Prostate gland (tissue), 2 donors: ENCODE measurements around the gene ESR2. TPM values are rescaled to one million over a fixed set of nuclear protein-coding genes. Genes with fewer than 3 reads are reported as not detected.

Experiments
- DNase-seq: peaks from one replicate; pipeline ENCODE4 v3.0.0-alpha.2; 2019; ENCODE audit warnings: low spot score
- H3K27ac ChIP-seq, 2 donors: fragments of 200-600 bp; sonication (generic); 2 replicates each; pipeline ENCODE4 v1.5.1; 2017 to 2019
- H3K27me3 ChIP-seq: fragments of 200-600 bp; sonication (generic); replicated peaks from 2 replicates; pipeline ENCODE4 v1.5.1; 2019; ENCODE audit not compliant: insufficient read depth
- H3K36me3 ChIP-seq, 2 donors: fragments of 200-600 bp; sonication (generic); 1 replicate in 1 of 2; 2 replicates in 1 of 2; pipeline versions ENCODE4 v1.5.1 to v1.8.1; 2017 to 2019
- H3K4me1 ChIP-seq: fragments of 200-600 bp; sonication (generic); replicated peaks from 2 replicates; pipeline ENCODE4 v1.5.1; 2019
- H3K4me3 ChIP-seq, 2 donors: fragments of 200-600 bp; sonication (generic); 2 replicates each; pipeline ENCODE4 v1.5.1; 2017 to 2019
- H3K9me3 ChIP-seq: fragments of 200-600 bp; sonication (generic); 2 replicates; pipeline ENCODE4 v1.5.1; 2017
- CTCF ChIP-seq, 4 experiments: fragments of 200-600 bp in 2 of 4; fragments of 450-650 bp in 2 of 4; sonication (generic) in 2 of 4; IDR thresholded peaks; 1 replicate in 3 of 4; 2 replicates in 1 of 4; pipeline ENCODE4 v1.5.1; 2016 to 2019; ENCODE audit warnings: antibody characterized with exemption in 4 of 4, mild to moderate bottlenecking in 2 of 4, moderate library complexity in 2 of 4
- POLR2A ChIP-seq: fragments of 450-650 bp; IDR thresholded peaks from one replicate; pipeline ENCODE4 v1.6.1; 2016; ENCODE audit warnings: antibody characterized with exemption, mild to moderate bottlenecking
- POLR2AphosphoS5 ChIP-seq: sonication (generic); formaldehyde crosslinking; IDR thresholded peaks from one replicate; pipeline ENCODE4 v1.6.1; 2017; ENCODE audit warnings: antibody characterized with exemption
- WGBS: methylation state at CpG from one replicate; pipeline ENCODE4 v1.1.5; 2018; 5-methylcytosine and 5-hydroxymethylcytosine counted together
- intact Hi-C: fragments of 100-400 bp; cut with DNase I; formaldehyde crosslinking; loops from one replicate; pipeline ENCODE4 v1.14.2; 2022
- total RNA-seq, 2 donors: library from RNA; depleted of rRNA; stranded (reverse); fragments of >200 nt; gene quantifications; one replicate each; pipeline ENCODE4 v1.1.0, GENCODE V29; 2016

The ESR2 gene
- total RNA-seq, 2 donors from 2014 or later: 0.68 to 21.4 TPM

- TF ChIP-seq POLR2A: no peak
- TF ChIP-seq CTCF (IDR thresholded peaks at IDR 0.05): no peak
- Histone ChIP-seq H3K36me3 (no peaks in the 10 kb centered on the region), H3K27me3 (no peaks in the 10 kb centered on the region), H3K27ac (no peak overlapping the region), H3K4me1 (no peaks in the 10 kb centered on the region), H3K4me3 (no peak overlapping the region), H3K9me3 (no peaks in the 10 kb centered on the region)
- 59% methylated on average over 2 of the region's 2 CpGs for WGBS
- no peak for DNase-seq
- intact Hi-C loops: no loop called here
These were observed 27.9 kb downstream of the ESR2 start for GRCh38 chr14:64266239-64266638.

GRCh38 chr14:64265222-64265621 is 28.9 kb downstream of the ESR2 start:
- Histone ChIP-seq H3K9me3 (no peaks in the 10 kb centered on the region), H3K36me3 (no peaks in the 10 kb centered on the region), H3K27ac (no peak overlapping the region), H3K27me3 (no peaks in the 10 kb centered on the region), H3K4me1 (no peaks in the 10 kb centered on the region), H3K4me3 (no peak overlapping the region)
- WGBS: 96% methylated on average over 1 of the region's 1 CpG
- TF ChIP-seq POLR2AphosphoS5: no peak
- TF ChIP-seq CTCF (IDR thresholded peaks at IDR 0.05): no peak
- TF ChIP-seq POLR2A: no peak
- intact Hi-C loops: no loop called here
- no peak for DNase-seq

GRCh38 chr14:64260418-64260817 is 33.8 kb downstream of the ESR2 start:
- TF ChIP-seq POLR2A (no peak), CTCF (IDR thresholded peaks at IDR 0.05) (no peak), POLR2AphosphoS5 (no peak)
- H3K27ac ChIP-seq: no peak overlapping the region
- no peak overlapping the region for H3K4me3 ChIP-seq
- no peaks in the 10 kb centered on the region for H3K4me1 ChIP-seq
- intact Hi-C loops: no loop called here
- H3K27me3 ChIP-seq: no peaks in the 10 kb centered on the region
- no peaks in the 10 kb centered on the region for H3K9me3 ChIP-seq
- H3K36me3 ChIP-seq: no peaks in the 10 kb centered on the region
- WGBS: 96% methylated on average over 21 of the region's 21 CpGs
- DNase-seq: no peak

GRCh38 chr14:64255756-64256155 is 38.4 kb downstream of the ESR2 start:
- intact Hi-C loops: no loop called here
- no peaks in the 10 kb centered on the region for H3K36me3 ChIP-seq
- no peak overlapping the region for H3K27ac ChIP-seq
- TF ChIP-seq POLR2A (no peak), POLR2AphosphoS5 (no peak), CTCF (IDR thresholded peaks at IDR 0.05) (no peak)
- DNase-seq: no peak
- H3K9me3 ChIP-seq: no peaks in the 10 kb centered on the region
- H3K27me3 ChIP-seq: no peaks in the 10 kb centered on the region
- 100% methylated on average over 1 of the region's 1 CpG for WGBS
- H3K4me1 ChIP-seq: no peaks in the 10 kb centered on the region
- no peak overlapping the region for H3K4me3 ChIP-seq

GRCh38 chr14:64253672-64254071 is 40.5 kb downstream of the ESR2 start:
- Histone ChIP-seq H3K27ac (no peak overlapping the region), H3K4me1 (no peaks in the 10 kb centered on the region), H3K27me3 (no peaks in the 10 kb centered on the region), H3K4me3 (no peak overlapping the region), H3K9me3 (no peaks in the 10 kb centered on the region), H3K36me3 (no peaks in the 10 kb centered on the region)
- intact Hi-C loops: no loop called here
- TF ChIP-seq POLR2A (no peak), POLR2AphosphoS5 (no peak), CTCF (IDR thresholded peaks at IDR 0.05) (no peak)
- no peak for DNase-seq
- WGBS: 70% methylated on average over 3 of the region's 3 CpGs
